MCF 10A (cell line): ENCODE measurements around the gene ANO2. TPM values are rescaled to one million over a fixed set of nuclear protein-coding genes. Genes with fewer than 3 reads are reported as not detected.

Experiments
- BruUV-seq: library from RNA; stranded (reverse); fragments of 400-500 nt; replicated peaks from 2 replicates; lab custom pipeline; 2021; lab: Mats Ljungman, UMichigan
- CTCF ChIA-PET: fragments of 300-600 bp; sonication (Branson Sonifier 250); formaldehyde crosslinking; extraction: SDS; loops from one replicate; lab custom pipeline; 2021; ENCODE audit warnings: antibody characterized with exemption, inconsistent platforms; lab: Yijun Ruan, JAX
- POLR2A ChIA-PET: fragments of 300-600, 350-650 bp; sonication (Branson Sonifier 250); formaldehyde crosslinking; extraction: SDS; loops from one replicate; lab custom pipeline; 2020; ENCODE audit warnings: antibody characterized with exemption, inconsistent platforms; lab: Yijun Ruan, JAX
- DNase-seq: peaks from one replicate; pipeline ENCODE4 v3.0.0-alpha.2; 2018; ENCODE audit not compliant: unreplicated experiment
- H3K27ac Mint-ChIP-seq: one replicate; pipeline ENCODE4 v1.8.0; 2022; ENCODE audit warnings: mild to moderate bottlenecking, low read depth, mixed read lengths; ENCODE audit not compliant: unreplicated experiment
- H3K27me3 Mint-ChIP-seq: one replicate; pipeline ENCODE4 v1.8.0; 2022; ENCODE audit warnings: mixed read lengths; ENCODE audit not compliant: insufficient read depth, unreplicated experiment
- H3K36me3 Mint-ChIP-seq: one replicate; pipeline ENCODE4 v1.8.0; 2022; ENCODE audit warnings: mild to moderate bottlenecking, moderate library complexity, mixed read lengths; ENCODE audit not compliant: insufficient read depth, unreplicated experiment
- H3K4me1 Mint-ChIP-seq: one replicate; pipeline ENCODE4 v1.8.0; 2022; ENCODE audit warnings: mixed read lengths; ENCODE audit not compliant: insufficient read depth, unreplicated experiment
- H3K4me3 Mint-ChIP-seq: one replicate; pipeline ENCODE4 v1.8.0; 2022; ENCODE audit warnings: mild to moderate bottlenecking, moderate library complexity, mixed read lengths; ENCODE audit not compliant: unreplicated experiment
- H3K9me3 Mint-ChIP-seq: one replicate; pipeline ENCODE4 v1.8.0; 2022; ENCODE audit warnings: mixed read lengths; ENCODE audit not compliant: unreplicated experiment
- intact Hi-C: fragments of 100-400 bp; cut with micrococcal nuclease; formaldehyde crosslinking; loops from 2 replicates; pipeline ENCODE4 v1.14.1; 2022
- total RNA-seq: library from RNA; stranded (reverse); gene quantifications from 2 replicates; pipeline ENCODE4 v1.2.3, GENCODE V29; 2022
- TF ChIP-seq, protein P1 (sequence below): fragments of 200-600 bp; IDR thresholded peaks from one replicate; pipeline ENCODE4 v1.8.0; 2022; ENCODE audit warnings: antibody characterized with exemption, mild to moderate bottlenecking; ENCODE audit not compliant: unreplicated experiment

ANO2 gene
- total RNA-seq, 1 experiment from 2014 or later = not detected

- Mint-ChIP-seq H3K9me3 (peaks cover 36% of the 10 kb centered on the region), H3K4me1 (no peaks in the 10 kb centered on the region), H3K27ac (no peak overlapping the region), H3K4me3 (no peak overlapping the region), H3K27me3 (no peaks in the 10 kb centered on the region), H3K36me3 (peaks cover 5% of the 10 kb centered on the region)
- no peak for DNase-seq
- no TSS peak for BruUV-seq
- TF ChIP-seq, protein P1, sequence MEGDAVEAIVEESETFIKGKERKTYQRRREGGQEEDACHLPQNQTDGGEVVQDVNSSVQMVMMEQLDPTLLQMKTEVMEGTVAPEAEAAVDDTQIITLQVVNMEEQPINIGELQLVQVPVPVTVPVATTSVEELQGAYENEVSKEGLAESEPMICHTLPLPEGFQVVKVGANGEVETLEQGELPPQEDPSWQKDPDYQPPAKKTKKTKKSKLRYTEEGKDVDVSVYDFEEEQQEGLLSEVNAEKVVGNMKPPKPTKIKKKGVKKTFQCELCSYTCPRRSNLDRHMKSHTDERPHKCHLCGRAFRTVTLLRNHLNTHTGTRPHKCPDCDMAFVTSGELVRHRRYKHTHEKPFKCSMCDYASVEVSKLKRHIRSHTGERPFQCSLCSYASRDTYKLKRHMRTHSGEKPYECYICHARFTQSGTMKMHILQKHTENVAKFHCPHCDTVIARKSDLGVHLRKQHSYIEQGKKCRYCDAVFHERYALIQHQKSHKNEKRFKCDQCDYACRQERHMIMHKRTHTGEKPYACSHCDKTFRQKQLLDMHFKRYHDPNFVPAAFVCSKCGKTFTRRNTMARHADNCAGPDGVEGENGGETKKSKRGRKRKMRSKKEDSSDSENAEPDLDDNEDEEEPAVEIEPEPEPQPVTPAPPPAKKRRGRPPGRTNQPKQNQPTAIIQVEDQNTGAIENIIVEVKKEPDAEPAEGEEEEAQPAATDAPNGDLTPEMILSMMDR = no peak
- intact Hi-C loops = no loop called here
- POLR2A ChIA-PET = no interaction called here
- CTCF ChIA-PET = interaction anchor here (0.6 to 1.5 kb wide), 2 partner anchors 12 to 154 kb away, joined by 3 to 4 read pairs; no protein-coding TSS in a partner anchor
Observed at GRCh38 chr12:5733916-5734315, 211.1 kb downstream of the ANO2 start.

GRCh38 chr12:5733136-5733755 lies 211.8 kb downstream of the ANO2 start:
- Mint-ChIP-seq H3K4me1 (no peaks in the 10 kb centered on the region), H3K9me3 (peaks cover 30% of the 10 kb centered on the region), H3K36me3 (peaks cover 5% of the 10 kb centered on the region), H3K27me3 (no peaks in the 10 kb centered on the region), H3K4me3 (no peak overlapping the region), H3K27ac (no peak overlapping the region)
- TF ChIP-seq, protein P1 = no peak
- POLR2A ChIA-PET = no interaction called here
- BruUV-seq = no TSS peak
- intact Hi-C loops = no loop called here
- DNase-seq = peak; percentile 33
- CTCF ChIA-PET = interaction anchor here (0.6 to 0.9 kb wide), 2 partner anchors 60 to 155 kb away, joined by 3 to 4 read pairs; no protein-coding TSS in a partner anchor

DNA sequence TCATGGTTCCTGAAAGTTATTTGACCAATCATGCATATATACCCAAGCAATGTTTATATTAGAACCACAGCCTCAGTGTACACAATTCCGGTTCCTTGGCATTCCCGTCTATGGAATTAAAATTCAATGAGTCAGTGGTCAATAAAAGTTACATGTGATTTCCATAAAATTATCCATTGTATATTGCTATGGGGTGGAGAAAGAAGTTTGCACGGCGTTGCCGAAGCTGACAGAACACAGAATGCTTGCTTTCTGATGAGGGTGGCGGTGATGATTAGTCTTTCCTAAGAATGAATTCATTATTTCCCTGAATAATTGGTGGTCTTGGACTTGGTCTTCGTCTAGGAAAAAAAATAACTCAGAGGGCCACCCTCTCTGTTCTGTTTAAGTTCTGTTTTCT lies 214.1 kb downstream of the ANO2 start:
- CTCF ChIA-PET = no interaction called here
- no peak overlapping the region for H3K27ac Mint-ChIP-seq
- intact Hi-C loops = no loop called here

DNA sequence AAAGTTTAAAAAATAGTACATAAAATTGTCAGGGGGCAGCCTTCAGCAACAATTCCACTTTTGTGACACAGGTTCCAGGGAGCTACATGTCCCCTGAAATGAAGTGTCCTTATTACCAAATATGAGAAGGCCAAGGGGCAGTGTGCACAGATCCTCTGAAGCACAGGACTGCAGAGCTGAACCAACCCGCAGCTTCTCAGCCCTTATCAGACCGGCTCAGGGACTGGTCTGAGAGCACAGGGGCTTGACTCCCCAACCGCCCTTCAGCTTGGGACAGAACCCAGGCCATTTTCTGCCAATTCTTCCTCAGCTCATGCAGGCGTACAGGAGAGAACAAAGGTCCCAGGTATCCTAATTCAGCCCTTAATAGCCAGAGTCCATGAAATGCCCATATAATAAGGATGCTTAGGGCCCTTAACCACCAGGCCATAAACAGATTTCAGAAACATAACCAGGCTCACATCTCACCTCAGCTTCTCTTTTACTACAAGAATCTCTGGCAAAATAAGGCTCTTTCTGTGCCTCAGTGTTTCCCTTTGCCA lies 221.3 kb downstream of the ANO2 start:
- Mint-ChIP-seq H3K36me3 (no peaks in the 10 kb centered on the region), H3K27me3 (no peaks in the 10 kb centered on the region), H3K4me3 (no peak overlapping the region), H3K27ac (no peak overlapping the region), H3K4me1 (no peaks in the 10 kb centered on the region), H3K9me3 (peaks cover 40% of the 10 kb centered on the region)
- BruUV-seq = no TSS peak
- TF ChIP-seq, protein P1 = no peak
- no peak for DNase-seq
- CTCF ChIA-PET = interaction anchor here (0.7 kb wide), 1 partner anchor 9 kb away, joined by 3 read pairs; no protein-coding TSS in a partner anchor
- intact Hi-C loops = no loop called here
- POLR2A ChIA-PET = no interaction called here

More for the DNA sequence above, 214.1 kb downstream of the ANO2 start:
- BruUV-seq = no TSS peak
- POLR2A ChIA-PET = no interaction called here
- DNase-seq = no peak
- Mint-ChIP-seq H3K9me3 (peaks cover 30% of the 10 kb centered on the region), H3K4me1 (no peaks in the 10 kb centered on the region), H3K36me3 (peaks cover 5% of the 10 kb centered on the region), H3K4me3 (no peak overlapping the region), H3K27me3 (no peaks in the 10 kb centered on the region)
- TF ChIP-seq, protein P1 = no peak
